ENCODE data around the gene EPHB2. TPM values are rescaled to one million over a fixed set of nuclear protein-coding genes. Genes with fewer than 3 reads are reported as not detected.

EPHB2 gene
- total and polyA plus RNA-seq, 9 donors: 2.5 to 55.1 (median 15.1) TPM

DNA sequence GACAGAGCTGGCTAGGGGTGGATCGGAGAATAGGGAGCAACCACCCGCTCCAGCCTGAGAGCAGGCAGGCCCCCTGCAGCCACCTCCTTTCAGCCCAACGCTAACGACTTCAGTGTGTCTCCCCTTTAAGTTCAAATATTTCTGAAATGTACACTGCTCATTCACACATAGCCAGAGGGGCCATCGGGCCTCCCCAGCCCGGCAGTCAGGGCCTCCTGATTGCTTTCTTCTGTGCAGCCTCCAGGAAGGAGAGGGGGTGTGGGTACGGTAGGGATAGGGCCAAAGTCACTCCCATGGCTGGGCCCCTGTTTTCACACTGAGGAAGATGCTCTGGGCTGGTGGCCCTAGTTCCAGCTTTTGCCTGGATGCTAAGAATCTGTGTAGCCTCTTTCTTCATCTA, 64.8 kb downstream of the EPHB2 start:
- no peak for DNase-seq
- 34 to 43% (median 36%) methylated on average over 7 of the region's 7 CpGs for WGBS, 3 donors
- Histone ChIP-seq H3K4me3 (no peak overlapping the region), H3K27ac (peak overlapping the region in 1 of 2 donors; percentile 45), H3K36me3 (no peaks in the 10 kb centered on the region), H3K27me3 (no peaks in the 10 kb centered on the region), H3K4me1 (ENCODE audit: insufficient read depth) (peaks cover 22% of the 10 kb centered on the region), H3K9me3 (no peaks in the 10 kb centered on the region)
- intact Hi-C loops (cut with DNase I): no loop called here
- no peak for TF ChIP-seq EP300 (IDR thresholded peaks at IDR 0.05)
- no peak for TF ChIP-seq CTCF (IDR thresholded peaks at IDR 0.05)
- TF ChIP-seq POLR2A (IDR thresholded peaks at IDR 0.05): no peak

- Histone ChIP-seq H3K9me3 (no peaks in the 10 kb centered on the region), H3K36me3 (no peaks in the 10 kb centered on the region), H3K4me1 (ENCODE audit: insufficient read depth) (peaks cover 22% of the 10 kb centered on the region), H3K4me3 (no peak overlapping the region), H3K27ac (peak overlapping the region in 1 of 2 donors; percentile 45), H3K27me3 (no peaks in the 10 kb centered on the region)
- no peak for TF ChIP-seq EP300 (IDR thresholded peaks at IDR 0.05)
- no peak for TF ChIP-seq CTCF (IDR thresholded peaks at IDR 0.05)
- no peak for TF ChIP-seq POLR2A (IDR thresholded peaks at IDR 0.05)
- WGBS, 3 donors: 55 to 63% (median 59%) methylated on average over 10 of the region's 10 CpGs
- DNase-seq: no peak
- intact Hi-C loops (cut with DNase I): no loop called here
Observed at GRCh38 chr1:22776035-22776613, 65.5 kb downstream of the EPHB2 start.

DNA sequence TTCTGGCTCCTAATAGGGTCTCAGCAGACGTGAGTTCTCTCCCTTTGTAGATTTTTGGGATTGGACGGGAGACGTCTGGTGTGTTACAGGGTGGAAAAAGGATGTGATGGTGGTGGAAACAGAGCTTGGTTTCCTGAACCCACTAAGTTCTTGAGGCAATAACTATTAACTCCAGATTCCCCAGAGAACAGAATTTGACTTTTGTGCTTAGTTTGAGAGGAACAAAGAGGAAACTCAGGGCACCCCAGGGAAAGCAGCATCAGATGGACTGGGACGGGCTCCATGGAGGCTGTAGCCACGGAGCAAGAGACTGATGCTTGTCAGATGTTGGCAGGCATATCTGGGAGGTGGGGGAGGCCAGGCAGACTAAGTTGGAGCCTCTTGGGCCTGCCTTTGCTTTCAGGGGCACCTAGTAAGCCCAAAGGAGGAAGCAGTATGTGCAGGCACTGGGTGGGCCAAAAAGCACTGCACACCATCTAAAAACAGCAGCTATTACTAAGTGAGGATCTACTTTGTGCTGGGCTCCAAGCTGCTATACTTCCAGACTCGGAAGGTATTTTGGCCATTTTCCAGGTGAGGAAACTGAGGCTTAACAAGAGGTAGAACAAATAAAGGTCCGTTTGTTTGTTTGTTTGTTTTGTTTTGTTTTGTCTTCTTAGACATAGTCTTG, 66.9 kb downstream of the EPHB2 start:
- no peaks in the 10 kb centered on the region for H3K36me3 ChIP-seq
- no peaks in the 10 kb centered on the region for H3K27me3 ChIP-seq
- TF ChIP-seq POLR2A (IDR thresholded peaks at IDR 0.05): no peak
- TF ChIP-seq CTCF (IDR thresholded peaks at IDR 0.05): no peak
- no peak for TF ChIP-seq EP300 (IDR thresholded peaks at IDR 0.05)
- WGBS, 3 donors: 67 to 73% (median 72%) methylated on average over 7 of the region's 7 CpGs
- intact Hi-C loops (cut with DNase I): no loop called here
- DNase-seq: no peak
- peak overlapping the region in 1 of 2 donors; percentile 11 for H3K27ac ChIP-seq
- no peak overlapping the region for H3K4me3 ChIP-seq
- peaks cover 22% of the 10 kb centered on the region for H3K4me1 ChIP-seq (ENCODE audit: insufficient read depth)
- no peaks in the 10 kb centered on the region for H3K9me3 ChIP-seq

DNA sequence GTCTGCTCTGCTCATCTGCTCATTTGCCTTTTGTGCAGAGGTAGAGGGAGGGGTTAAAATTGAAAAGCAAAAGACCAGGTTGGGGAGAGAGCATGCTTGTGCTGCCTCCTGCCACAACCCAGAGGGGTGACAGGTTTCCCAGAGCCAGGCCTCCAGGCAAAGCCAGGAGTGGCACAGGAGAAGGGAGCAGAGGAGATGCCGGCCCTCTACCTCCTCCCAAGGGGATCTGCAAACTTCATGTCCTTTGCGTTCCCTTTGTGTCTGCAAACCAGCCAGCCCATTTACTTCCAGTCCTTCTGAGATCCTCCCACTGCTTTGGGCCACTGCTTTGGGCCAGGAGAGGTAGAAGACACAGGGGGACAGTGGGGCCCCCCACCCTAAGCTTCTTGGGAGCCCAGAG, 67.8 kb downstream of the EPHB2 start:
- no peaks in the 10 kb centered on the region for H3K9me3 ChIP-seq
- H3K4me3 ChIP-seq: no peak overlapping the region
- H3K27me3 ChIP-seq: no peaks in the 10 kb centered on the region
- H3K27ac ChIP-seq: peak overlapping the region in 1 of 2 donors; percentile 69
- H3K36me3 ChIP-seq: no peaks in the 10 kb centered on the region
- DNase-seq: no peak
- 31 to 49% (median 47%) methylated on average over 2 of the region's 2 CpGs for WGBS, 3 donors
- peaks cover 19% of the 10 kb centered on the region for H3K4me1 ChIP-seq (ENCODE audit: insufficient read depth)
- intact Hi-C loops (cut with DNase I): no loop called here
- no peak for TF ChIP-seq EP300 (IDR thresholded peaks at IDR 0.05)

GRCh38 chr1:22778862-22779520, 68.4 kb downstream of the EPHB2 start:
- Histone ChIP-seq H3K4me1 (ENCODE audit: insufficient read depth) (peaks cover 14% of the 10 kb centered on the region), H3K4me3 (no peak overlapping the region), H3K27me3 (no peaks in the 10 kb centered on the region), H3K9me3 (no peaks in the 10 kb centered on the region), H3K36me3 (no peaks in the 10 kb centered on the region), H3K27ac (peak overlapping the region in 1 of 2 donors; percentile 69)
- WGBS, 3 donors: 7 to 12% (median 10%) methylated on average over 9 of the region's 9 CpGs
- peak; percentile 68 to 89 (median 83) for DNase-seq
- TF ChIP-seq CTCF (IDR thresholded peaks at IDR 0.05) (no peak), POLR2A (IDR thresholded peaks at IDR 0.05) (no peak), EP300 (IDR thresholded peaks at IDR 0.05) (no peak)
- intact Hi-C loops (cut with DNase I): no loop called here
